H9 (cell line): ENCODE measurements around the gene MAP3K5. TPM values are rescaled to one million over a fixed set of nuclear protein-coding genes. Genes with fewer than 3 reads are reported as not detected.

Experiments
- DNase-seq: peaks from one replicate; pipeline ENCODE4 v3.0.0-alpha.2; 2017
- H2AFZ ChIP-seq: one replicate; pipeline ENCODE4 v1.6.1; 2013; ENCODE audit warnings: mild to moderate bottlenecking, low read length, control low read depth, moderate library complexity
- H2AK5ac ChIP-seq: 2 replicates; pipeline ENCODE4 v1.6.1; 2013; ENCODE audit warnings: low read length, control low read depth, mixed read lengths; ENCODE audit not compliant: insufficient read length
- H2BK120ac ChIP-seq: one replicate; pipeline ENCODE4 v1.6.1; 2013; ENCODE audit warnings: low read depth, mild to moderate bottlenecking, low read length, control low read depth, inconsistent platforms; ENCODE audit not compliant: poor library complexity, severe bottlenecking
- H2BK12ac ChIP-seq: 2 replicates; pipeline ENCODE4 v1.6.1; 2013; ENCODE audit warnings: low read length, control low read depth, mixed read lengths, low read depth; ENCODE audit not compliant: insufficient read length
- H2BK15ac ChIP-seq: 2 replicates; pipeline ENCODE4 v1.6.1; 2013; ENCODE audit warnings: low read depth, low read length, control low read depth
- H2BK20ac ChIP-seq: one replicate; pipeline ENCODE4 v1.6.1; 2013; ENCODE audit warnings: low read depth, mild to moderate bottlenecking, low read length, control low read depth, inconsistent platforms; ENCODE audit not compliant: poor library complexity, severe bottlenecking
- H2BK5ac ChIP-seq: 2 replicates; pipeline ENCODE4 v1.6.1; 2013; ENCODE audit warnings: low read length, control low read depth, mixed read lengths; ENCODE audit not compliant: insufficient read length
- H3K14ac ChIP-seq: 2 replicates; pipeline ENCODE4 v1.6.1; 2013; ENCODE audit warnings: low read length, control low read depth; ENCODE audit not compliant: insufficient read depth
- H3K18ac ChIP-seq: 2 replicates; pipeline ENCODE4 v1.6.1; 2013; ENCODE audit warnings: low read depth, mild to moderate bottlenecking, mixed read lengths, low read length, control low read depth; ENCODE audit not compliant: insufficient read length
- H3K23ac ChIP-seq: 2 replicates; pipeline ENCODE4 v1.6.1; 2013; ENCODE audit warnings: low read length, control low read depth, mixed read lengths, low read depth; ENCODE audit not compliant: insufficient read length
- H3K23me2 ChIP-seq: 2 replicates; pipeline ENCODE4 v1.6.1; 2013; ENCODE audit warnings: low read depth, mild to moderate bottlenecking, mixed read lengths, low read length, control low read depth; ENCODE audit not compliant: insufficient read length, poor library complexity, severe bottlenecking
- H3K27ac ChIP-seq: 2 replicates; pipeline ENCODE4 v1.5.1; 2013; ENCODE audit warnings: low read length, control low read depth, mixed read lengths, low read depth; ENCODE audit not compliant: insufficient read length
- H3K27me3 ChIP-seq: 2 replicates; pipeline ENCODE4 v1.6.1; 2013; ENCODE audit warnings: low read length, control low read depth, inconsistent platforms; ENCODE audit not compliant: insufficient read depth
- H3K4ac ChIP-seq: 2 replicates; pipeline ENCODE4 v1.6.1; 2013; ENCODE audit warnings: low read depth, mild to moderate bottlenecking, control low read depth, inconsistent platforms, low read length, moderate library complexity
- H3K4me1 ChIP-seq: 2 replicates; pipeline ENCODE4 v1.6.1; 2013; ENCODE audit warnings: low read length, control low read depth, inconsistent platforms; ENCODE audit not compliant: insufficient read depth
- H3K4me2 ChIP-seq: 2 replicates; pipeline ENCODE4 v1.6.1; 2013; ENCODE audit warnings: low read length, control low read depth, mixed read lengths; ENCODE audit not compliant: insufficient read length, insufficient read depth
- H3K56ac ChIP-seq: 2 replicates; pipeline ENCODE4 v1.6.1; 2013; ENCODE audit warnings: low read depth, mild to moderate bottlenecking, mixed read lengths, low read length, control low read depth; ENCODE audit not compliant: insufficient read length
- H3K79me1 ChIP-seq: 2 replicates; pipeline ENCODE4 v1.6.1; 2013; ENCODE audit warnings: low read depth, mild to moderate bottlenecking, moderate library complexity, low read length, control low read depth, inconsistent platforms; ENCODE audit not compliant: insufficient read depth, poor library complexity, severe bottlenecking
- H3K79me2 ChIP-seq: 2 replicates; pipeline ENCODE4 v1.6.1; 2013; ENCODE audit warnings: low read length, control low read depth, inconsistent platforms; ENCODE audit not compliant: insufficient read depth
- H3K9ac ChIP-seq: 2 replicates; pipeline ENCODE4 v1.6.1; 2013; ENCODE audit warnings: low read length, control low read depth, mixed read lengths; ENCODE audit not compliant: insufficient read length; ENCODE audit errors: extremely low read depth
- H3K9me3 ChIP-seq: one replicate; pipeline ENCODE4 v1.6.1; 2013; ENCODE audit warnings: low read depth, low read length, inconsistent platforms; ENCODE audit not compliant: control insufficient read depth
- H3T11ph ChIP-seq: one replicate; pipeline ENCODE4 v1.6.1; 2013; ENCODE audit warnings: mild to moderate bottlenecking, low read length, control low read depth, inconsistent platforms
- H4K20me1 ChIP-seq: one replicate; pipeline ENCODE4 v1.6.1; 2013; ENCODE audit not compliant: control insufficient read depth, insufficient read length, insufficient read depth
- H4K5ac ChIP-seq: 2 replicates; pipeline ENCODE4 v1.6.1; 2013; ENCODE audit warnings: low read depth, mild to moderate bottlenecking, mixed read lengths, low read length, control low read depth; ENCODE audit not compliant: insufficient read length
- H4K8ac ChIP-seq: replicated peaks from 2 replicates; pipeline ENCODE4 v1.6.1; 2013; ENCODE audit warnings: low read length, control low read depth, mixed read lengths, low read depth; ENCODE audit not compliant: insufficient read length
- H4K91ac ChIP-seq: 2 replicates; pipeline ENCODE4 v1.6.1; 2013; ENCODE audit warnings: low read depth, mild to moderate bottlenecking, moderate library complexity, mixed read lengths, low read length, control low read depth; ENCODE audit not compliant: insufficient read length
- H3K27ac Mint-ChIP-seq, 3 experiments: 2 replicates in 2 of 3; 3 replicates in 1 of 3; pipeline ENCODE4 v1.8.0; 2020 to 2021; ENCODE audit warnings: mixed read lengths in 3 of 3, mild to moderate bottlenecking in 1 of 3, moderate library complexity in 1 of 3
- H3K27me3 Mint-ChIP-seq: 2 replicates; pipeline ENCODE4 v1.8.0; 2021; ENCODE audit warnings: low read depth, mild to moderate bottlenecking, moderate library complexity, mixed read lengths
- H3K36me3 Mint-ChIP-seq, 3 experiments: 2 replicates in 2 of 3; 3 replicates in 1 of 3; pipeline ENCODE4 v1.8.0; 2020 to 2021; ENCODE audit warnings: low read depth in 3 of 3, mixed read lengths in 3 of 3; ENCODE audit not compliant: insufficient read depth in 1 of 3
- H3K4me1 Mint-ChIP-seq, 2 experiments: 2 replicates each; pipeline ENCODE4 v1.8.0; 2020; ENCODE audit warnings: mixed read lengths in 2 of 2
- H3K4me3 Mint-ChIP-seq, 2 experiments: 2 replicates in 1 of 2; 3 replicates in 1 of 2; pipeline ENCODE4 v1.8.0; 2020 to 2021; ENCODE audit warnings: mild to moderate bottlenecking in 2 of 2, mixed read lengths in 2 of 2, moderate library complexity in 1 of 2
- H3K9me3 Mint-ChIP-seq, 2 experiments: 2 replicates in 1 of 2; 3 replicates in 1 of 2; pipeline ENCODE4 v1.8.0; 2020; ENCODE audit warnings: mild to moderate bottlenecking in 2 of 2, mixed read lengths in 2 of 2, moderate library complexity in 1 of 2
- WGBS: extraction: QIAGEN DNeasy Blood & Tissue Kit; methylation state at CpG from one replicate; pipeline ENCODE4 v1.1.7; 2013; ENCODE audit warnings: missing lambda C conversion rate, low lambda C conversion rate, mixed read lengths; ENCODE audit not compliant: insufficient read length; ENCODE audit errors: extremely low coverage; 5-methylcytosine and 5-hydroxymethylcytosine counted together
- total RNA-seq: library from RNA; stranded (reverse); gene quantifications from 2 replicates; pipeline ENCODE4 v1.2.1, GENCODE V29; 2021
- TF ChIP-seq, protein P1 (sequence below): fragments of 200-600 bp; sonication (generic); conservative IDR thresholded peaks from 3 replicates; pipeline ENCODE4 v1.8.0; 2021; ENCODE audit warnings: antibody characterized with exemption, mild to moderate bottlenecking

Gene MAP3K5
- total RNA-seq, 1 experiment from 2014 or later, result 1.6 TPM

DNA sequence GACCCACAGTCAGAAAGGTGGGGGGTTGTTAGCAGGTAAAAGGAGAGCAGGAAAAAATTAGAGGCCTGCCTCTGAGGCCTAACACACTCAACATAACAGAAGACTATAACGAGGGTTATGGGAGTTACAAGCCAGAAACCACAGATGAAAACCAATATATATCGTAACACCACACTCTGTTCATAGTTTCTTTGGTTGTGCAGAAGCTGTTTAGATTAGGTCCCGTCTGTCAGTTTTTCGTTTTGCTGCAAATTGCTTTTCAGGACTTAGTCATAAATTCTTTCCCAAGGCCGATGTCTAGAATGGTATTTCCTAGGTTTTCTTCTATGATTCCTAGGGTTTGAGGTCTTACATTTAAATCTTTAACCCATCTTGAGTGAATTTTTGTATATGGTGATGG is 3.7 kb upstream of the MAP3K5 start:
- DNase-seq, result no peak
- Histone ChIP-seq H3K9ac (no peak overlapping the region), H2BK20ac (no peak overlapping the region), H3K23ac (no peak overlapping the region), H2AFZ (no peak overlapping the region), H3K9me3 (no peaks in the 10 kb centered on the region), H3K4me1 (no peaks in the 10 kb centered on the region), H2AK5ac (no peak overlapping the region), H4K8ac (no peak overlapping the region), H4K5ac (no peak overlapping the region), H3K56ac (no peak overlapping the region), H3K4ac (no peak overlapping the region), H2BK12ac (no peak overlapping the region), H2BK120ac (no peak overlapping the region), H3T11ph (no peak overlapping the region), H2BK5ac (no peak overlapping the region), H3K79me1 (no peaks in the 10 kb centered on the region), H4K20me1 (no peaks in the 10 kb centered on the region), H2BK15ac (no peak overlapping the region), H3K14ac (no peak overlapping the region), H4K91ac (no peak overlapping the region), H3K23me2 (peaks cover 5% of the 10 kb centered on the region), H3K4me2 (no peak overlapping the region), H3K27me3 (peaks cover 7% of the 10 kb centered on the region; the same call in 1 of the 2 replicates), H3K27ac (no peak overlapping the region), H3K79me2 (no peaks in the 10 kb centered on the region), H3K18ac (no peak overlapping the region)
- no peak overlapping the region for H3K27ac Mint-ChIP-seq
- H3K27me3 Mint-ChIP-seq, result peaks cover 44% of the 10 kb centered on the region
- no CpG with 5 or more reads among the region's 5 CpGs for WGBS
- H3K9me3 Mint-ChIP-seq, result no peaks in the 10 kb centered on the region; a peak in 1 of 5 replicates
- H3K36me3 Mint-ChIP-seq, result peaks cover 0 to 2% (median 0%) of the 10 kb centered on the region in 3 experiments; a peak in 1 of 7 replicates
- no peak overlapping the region for H3K4me3 Mint-ChIP-seq
- H3K4me1 Mint-ChIP-seq, result peaks cover 10 to 11% of the 10 kb centered on the region in 2 experiments
- TF ChIP-seq, protein P1, sequence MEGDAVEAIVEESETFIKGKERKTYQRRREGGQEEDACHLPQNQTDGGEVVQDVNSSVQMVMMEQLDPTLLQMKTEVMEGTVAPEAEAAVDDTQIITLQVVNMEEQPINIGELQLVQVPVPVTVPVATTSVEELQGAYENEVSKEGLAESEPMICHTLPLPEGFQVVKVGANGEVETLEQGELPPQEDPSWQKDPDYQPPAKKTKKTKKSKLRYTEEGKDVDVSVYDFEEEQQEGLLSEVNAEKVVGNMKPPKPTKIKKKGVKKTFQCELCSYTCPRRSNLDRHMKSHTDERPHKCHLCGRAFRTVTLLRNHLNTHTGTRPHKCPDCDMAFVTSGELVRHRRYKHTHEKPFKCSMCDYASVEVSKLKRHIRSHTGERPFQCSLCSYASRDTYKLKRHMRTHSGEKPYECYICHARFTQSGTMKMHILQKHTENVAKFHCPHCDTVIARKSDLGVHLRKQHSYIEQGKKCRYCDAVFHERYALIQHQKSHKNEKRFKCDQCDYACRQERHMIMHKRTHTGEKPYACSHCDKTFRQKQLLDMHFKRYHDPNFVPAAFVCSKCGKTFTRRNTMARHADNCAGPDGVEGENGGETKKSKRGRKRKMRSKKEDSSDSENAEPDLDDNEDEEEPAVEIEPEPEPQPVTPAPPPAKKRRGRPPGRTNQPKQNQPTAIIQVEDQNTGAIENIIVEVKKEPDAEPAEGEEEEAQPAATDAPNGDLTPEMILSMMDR, result no peak
